Mucosa of rectum (tissue), 2 donors: ENCODE data around the gene CITED4.

Experiments used
- H3K27ac ChIP-seq, 2 donors: one replicate each; pipeline ENCODE4 v1.7.0; 2013; ENCODE audit warnings: inconsistent platforms in 2 of 2, low read depth in 2 of 2, low read length in 2 of 2
- H3K27me3 ChIP-seq, 2 donors: one replicate each; pipeline ENCODE4 v1.7.0; 2013; ENCODE audit warnings: low read length in 2 of 2; ENCODE audit not compliant: control insufficient read depth in 2 of 2, insufficient read depth in 2 of 2
- H3K36me3 ChIP-seq, 2 donors: one replicate each; pipeline ENCODE4 v1.7.0; 2013; ENCODE audit warnings: low read length in 2 of 2; ENCODE audit not compliant: control insufficient read depth in 2 of 2, insufficient read depth in 2 of 2
- H3K4me1 ChIP-seq, 2 donors: one replicate each; pipeline ENCODE4 v1.7.0; 2013; ENCODE audit warnings: low read length in 2 of 2, mild to moderate bottlenecking in 1 of 2; ENCODE audit not compliant: control insufficient read depth in 2 of 2, insufficient read depth in 2 of 2
- H3K4me3 ChIP-seq, 2 donors: one replicate each; pipeline ENCODE4 v1.7.0; 2013; ENCODE audit warnings: low read length in 2 of 2
- H3K9ac ChIP-seq, 2 donors: one replicate each; pipeline ENCODE4 v1.7.0; 2013; ENCODE audit warnings: low read length in 2 of 2, low read depth in 1 of 2, mild to moderate bottlenecking in 1 of 2
- H3K9me3 ChIP-seq, 2 donors: one replicate each; pipeline ENCODE4 v1.7.0; 2013; ENCODE audit warnings: low read length in 2 of 2; ENCODE audit not compliant: control insufficient read depth in 2 of 2
- donor health status: healthy.
- donor health status: Normal muscosa, but diverticular disease.

Gene CITED4

GRCh38 chr1:40856116-40856515, 6.0 kb downstream of the CITED4 start:
- peaks cover 3 to 4% of the 10 kb centered on the region in 2 donors for H3K27me3 ChIP-seq
- no peak overlapping the region for H3K9ac ChIP-seq
- no peak overlapping the region for H3K27ac ChIP-seq
- H3K36me3 ChIP-seq, result no peaks in the 10 kb centered on the region
- no peaks in the 10 kb centered on the region for H3K9me3 ChIP-seq
- no peak overlapping the region for H3K4me3 ChIP-seq
- H3K4me1 ChIP-seq, result peaks cover 0 to 4% of the 10 kb centered on the region in 2 donors

- Histone ChIP-seq H3K27me3 (peaks cover 0 to 4% of the 10 kb centered on the region in 2 donors), H3K27ac (no peak overlapping the region), H3K4me3 (no peak overlapping the region), H3K9me3 (no peaks in the 10 kb centered on the region), H3K9ac (no peak overlapping the region), H3K36me3 (no peaks in the 10 kb centered on the region), H3K4me1 (no peaks in the 10 kb centered on the region)
Observed at GRCh38 chr1:40855513-40855912, 6.7 kb downstream of the CITED4 start.

GRCh38 chr1:40853885-40854170, 8.3 kb downstream of the CITED4 start:
- H3K27me3 ChIP-seq, result no peaks in the 10 kb centered on the region

GRCh38 chr1:40853113-40853884, 8.9 kb downstream of the CITED4 start:
- H3K36me3 ChIP-seq, result no peaks in the 10 kb centered on the region
- no peak overlapping the region for H3K27ac ChIP-seq
- no peak overlapping the region for H3K4me3 ChIP-seq
- H3K4me1 ChIP-seq, result no peaks in the 10 kb centered on the region
- no peaks in the 10 kb centered on the region for H3K9me3 ChIP-seq
- no peaks in the 10 kb centered on the region for H3K27me3 ChIP-seq
- H3K9ac ChIP-seq, result no peak overlapping the region

More at GRCh38 chr1:40853885-40854170, 8.3 kb downstream of the CITED4 start:
- H3K4me3 ChIP-seq, result no peak overlapping the region
- no peaks in the 10 kb centered on the region for H3K36me3 ChIP-seq
- H3K9me3 ChIP-seq, result no peaks in the 10 kb centered on the region
- no peaks in the 10 kb centered on the region for H3K4me1 ChIP-seq
- no peak overlapping the region for H3K27ac ChIP-seq
- no peak overlapping the region for H3K9ac ChIP-seq

- H3K4me1 ChIP-seq, result no peaks in the 10 kb centered on the region
- H3K36me3 ChIP-seq, result no peaks in the 10 kb centered on the region
- no peak overlapping the region for H3K27ac ChIP-seq
- no peak overlapping the region for H3K4me3 ChIP-seq
- H3K9me3 ChIP-seq, result no peaks in the 10 kb centered on the region
- H3K27me3 ChIP-seq, result no peaks in the 10 kb centered on the region
- no peak overlapping the region for H3K9ac ChIP-seq
Observed at GRCh38 chr1:40851643-40852042, 10.5 kb downstream of the CITED4 start.

GRCh38 chr1:40849801-40850592, 12.2 kb downstream of the CITED4 start:
- Histone ChIP-seq H3K9ac (no peak overlapping the region), H3K9me3 (no peaks in the 10 kb centered on the region), H3K36me3 (no peaks in the 10 kb centered on the region), H3K4me1 (no peaks in the 10 kb centered on the region), H3K27me3 (no peaks in the 10 kb centered on the region), H3K4me3 (peak overlapping the region in 1 of 2 donors; percentile 29), H3K27ac (no peak overlapping the region)

GRCh38 chr1:40848530-40849189, 13.5 kb downstream of the CITED4 start:
- Histone ChIP-seq H3K4me3 (no peak overlapping the region), H3K4me1 (no peaks in the 10 kb centered on the region), H3K9ac (no peak overlapping the region), H3K9me3 (no peaks in the 10 kb centered on the region), H3K36me3 (no peaks in the 10 kb centered on the region), H3K27me3 (no peaks in the 10 kb centered on the region), H3K27ac (no peak overlapping the region)

- Histone ChIP-seq H3K9ac (no peak overlapping the region), H3K4me1 (no peaks in the 10 kb centered on the region), H3K9me3 (no peaks in the 10 kb centered on the region), H3K27ac (no peak overlapping the region), H3K4me3 (no peak overlapping the region), H3K27me3 (no peaks in the 10 kb centered on the region), H3K36me3 (no peaks in the 10 kb centered on the region)
Observed at GRCh38 chr1:40847023-40847745, 15.0 kb downstream of the CITED4 start.

- H3K4me1 ChIP-seq, result no peaks in the 10 kb centered on the region
- H3K27ac ChIP-seq, result no peak overlapping the region
- no peak overlapping the region for H3K9ac ChIP-seq
- H3K9me3 ChIP-seq, result no peaks in the 10 kb centered on the region
- H3K4me3 ChIP-seq, result no peak overlapping the region
- no peaks in the 10 kb centered on the region for H3K27me3 ChIP-seq
- H3K36me3 ChIP-seq, result no peaks in the 10 kb centered on the region
Observed at GRCh38 chr1:40845895-40846294, 16.3 kb downstream of the CITED4 start.
